HT-29 (cell line): ENCODE data around the gene TSPAN17. TPM values are rescaled to one million over a fixed set of nuclear protein-coding genes. Genes with fewer than 3 reads are reported as not detected.
"Not testable (repeated sequence)": the region's sequence is repeated elsewhere in the genome, so short reads cannot be mapped to it uniquely, and the experiment has no call there.

Experiments used
- DNase-seq: peaks from one replicate; pipeline ENCODE4 v3.0.0-alpha.2; 2015; ENCODE audit warnings: low spot score
- total RNA-seq: library from RNA; depleted of rRNA; stranded (reverse); fragments of >200 nt; shearing (Covaris generic); gene quantifications from 2 replicates; pipeline ENCODE4 v1.2.3, GENCODE V29; 2014; rRNA removed

The TSPAN17 gene, protein sequence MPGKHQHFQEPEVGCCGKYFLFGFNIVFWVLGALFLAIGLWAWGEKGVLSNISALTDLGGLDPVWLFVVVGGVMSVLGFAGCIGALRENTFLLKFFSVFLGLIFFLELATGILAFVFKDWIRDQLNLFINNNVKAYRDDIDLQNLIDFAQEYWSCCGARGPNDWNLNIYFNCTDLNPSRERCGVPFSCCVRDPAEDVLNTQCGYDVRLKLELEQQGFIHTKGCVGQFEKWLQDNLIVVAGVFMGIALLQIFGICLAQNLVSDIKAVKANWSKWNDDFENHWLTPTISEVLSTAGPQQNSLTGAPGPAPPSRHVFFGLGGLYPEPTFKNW
- 25.6 and 34.2 TPM in 2 replicates for total RNA-seq

DNA sequence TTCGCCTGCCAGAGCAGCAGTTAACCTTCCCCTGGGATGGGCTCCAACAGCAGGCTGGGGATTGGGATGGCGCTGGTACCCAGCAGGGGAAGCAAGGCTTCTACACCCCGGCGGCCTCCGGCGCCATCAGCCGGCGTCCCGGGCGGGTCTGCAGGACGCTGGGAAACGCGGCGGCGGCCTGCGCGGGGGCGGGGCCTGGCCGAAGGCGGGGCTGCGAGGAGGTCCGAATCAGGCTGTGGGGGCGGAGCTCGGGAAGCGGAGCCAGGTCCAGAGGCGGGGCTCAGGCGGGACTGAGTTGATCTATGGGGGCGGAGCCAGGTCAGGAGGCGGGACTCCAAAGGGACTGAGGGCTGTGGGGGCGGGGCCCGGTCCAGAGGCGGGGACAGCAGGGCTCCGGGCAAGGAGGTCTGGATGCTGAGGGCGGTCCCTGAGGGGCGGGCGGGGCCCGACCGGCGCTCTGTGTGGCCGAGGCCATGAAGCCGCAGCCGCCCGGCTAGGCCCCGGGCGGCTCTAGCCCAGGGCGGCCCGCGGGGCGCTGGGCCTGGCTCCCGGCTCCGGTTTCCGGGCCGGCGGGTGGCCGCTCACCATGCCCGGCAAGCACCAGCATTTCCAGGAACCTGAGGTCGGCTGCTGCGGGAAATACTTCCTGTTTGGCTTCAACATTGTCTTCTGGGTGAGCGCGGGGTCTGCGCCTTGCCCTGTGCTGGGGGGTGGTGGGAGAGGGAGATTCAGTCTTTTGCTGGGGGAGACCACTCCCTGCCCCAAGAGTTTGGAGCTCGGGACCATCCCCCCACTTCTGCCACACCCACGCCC is at the start of gene TSPAN17:
TSS of gene TSPAN17 (plus strand) at position 455 of the 813 bp plus-strand sequence. CDS start at position 587, 132 bp downstream.
- DNase-seq: peak; percentile 98

DNA sequence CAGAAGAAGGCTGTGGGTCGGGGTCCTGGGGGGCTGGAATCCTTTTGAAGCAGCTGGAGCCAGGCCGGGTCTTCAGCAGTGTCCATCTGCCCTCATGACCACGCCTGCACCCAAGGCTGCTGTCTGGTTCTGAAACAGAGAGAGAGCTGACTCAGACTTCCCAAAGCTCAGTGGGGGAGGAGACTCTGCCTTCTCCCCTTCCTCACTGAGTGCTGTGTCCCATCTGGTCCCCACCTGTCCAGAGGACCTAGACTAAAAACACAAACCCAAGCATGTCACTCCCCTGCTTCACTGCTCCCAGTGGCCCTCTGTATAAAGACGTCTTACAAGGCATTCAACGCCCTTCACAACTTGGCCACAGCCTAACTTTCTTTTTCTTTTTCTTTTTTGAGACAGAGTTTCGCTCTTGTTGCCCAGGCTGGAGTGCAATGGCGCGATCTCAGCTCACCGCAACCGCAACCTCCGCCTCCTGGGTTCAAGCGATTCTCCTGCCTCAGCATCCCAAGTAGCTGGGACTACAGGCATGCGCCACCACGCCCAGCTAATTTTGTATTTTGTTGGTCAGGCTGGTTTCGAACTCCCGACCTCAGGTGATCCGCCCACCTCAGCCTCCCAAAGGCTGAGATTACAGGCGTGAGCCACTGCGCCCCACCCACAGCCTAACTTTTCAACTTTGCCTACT is 47.4 kb upstream of the TSPAN17 start:
- DNase-seq: not testable (repeated sequence)

DNA sequence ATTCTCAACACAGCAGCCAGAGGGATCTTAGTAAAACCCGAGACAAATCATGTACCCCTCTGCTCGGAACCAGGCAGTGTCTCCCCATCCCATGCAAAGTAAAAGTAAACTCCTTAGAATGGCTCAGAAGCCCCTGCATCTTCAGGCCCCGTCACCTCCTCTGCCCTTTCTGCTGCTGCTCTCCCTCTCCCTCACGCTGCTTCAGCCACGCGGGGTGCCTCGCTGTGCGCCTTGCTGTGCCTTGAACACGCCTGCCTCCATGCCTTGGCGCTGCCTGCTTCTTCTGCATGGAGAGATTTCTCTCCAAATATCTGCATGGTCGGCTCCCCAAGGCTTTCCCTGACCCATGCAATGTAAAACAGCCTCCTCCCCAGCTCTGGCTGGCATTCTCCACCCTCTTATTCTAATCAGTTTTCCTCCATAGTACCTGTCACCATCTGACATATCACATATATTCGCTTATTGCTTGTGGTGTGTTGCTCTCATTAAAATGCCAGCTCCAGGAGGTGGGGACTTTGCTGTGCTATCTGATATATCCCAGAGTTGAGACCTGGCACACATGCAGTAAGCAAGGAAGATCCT is 45.3 kb upstream of the TSPAN17 start:
- no peak for DNase-seq

DNA sequence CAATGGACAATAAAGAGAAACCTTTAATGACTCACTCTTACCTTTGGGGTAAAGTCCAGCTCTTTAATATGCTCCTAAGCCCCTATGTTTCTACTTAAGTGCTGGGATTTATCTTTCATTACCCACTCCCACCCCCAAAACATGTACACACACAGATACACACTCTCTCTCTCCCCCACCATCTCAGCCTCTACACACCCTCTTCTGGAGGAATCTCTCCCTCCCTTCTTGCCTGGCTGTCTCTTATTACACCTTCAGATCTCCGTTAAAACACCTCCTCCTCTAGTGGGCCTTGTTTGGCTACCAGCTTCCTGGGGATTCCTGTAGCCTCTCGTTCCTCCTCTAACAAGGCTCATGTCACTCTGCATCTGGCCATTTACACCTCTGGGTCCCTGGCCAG is 44.2 kb upstream of the TSPAN17 start:
- no peak for DNase-seq

DNA sequence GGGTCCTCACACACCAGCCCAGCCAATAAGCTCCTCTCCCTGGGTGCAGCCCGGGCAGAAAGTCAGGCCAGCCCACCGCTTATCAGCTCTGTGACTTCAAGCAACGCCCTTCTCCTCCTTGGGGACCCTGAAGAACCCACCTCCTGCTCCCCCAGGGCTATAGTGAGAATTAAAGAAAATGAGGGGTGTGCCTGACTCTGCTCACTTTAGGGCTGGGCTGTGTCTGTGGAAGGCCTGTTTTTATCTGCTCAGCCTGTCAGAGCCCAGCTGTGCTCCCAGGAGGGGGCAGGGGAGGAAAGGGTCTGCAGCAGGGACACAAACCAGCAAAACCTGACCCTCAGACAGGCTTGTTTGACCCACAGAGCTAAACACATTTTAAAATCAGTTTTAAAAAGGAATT is 41.3 kb upstream of the TSPAN17 start:
- no peak for DNase-seq

DNA sequence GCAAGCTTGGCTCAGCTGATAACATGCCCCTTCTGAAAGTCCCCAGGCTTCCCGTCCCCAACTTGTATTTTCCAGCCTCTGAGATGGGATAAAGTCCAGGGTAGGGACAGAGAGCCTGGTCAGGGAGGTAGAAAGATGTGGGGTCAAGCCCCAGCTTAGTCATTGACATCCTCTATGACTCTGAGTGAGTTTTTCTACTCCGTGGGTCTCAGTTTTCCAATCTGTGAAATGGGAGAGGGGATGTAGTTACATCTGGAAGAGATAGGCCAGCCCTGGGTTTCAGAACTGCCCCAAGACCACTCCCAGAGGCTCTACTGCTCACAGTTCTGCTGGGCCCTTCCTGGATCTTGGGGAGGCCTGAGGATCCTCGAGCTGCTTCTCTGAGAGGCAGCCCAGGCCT is 40.4 kb upstream of the TSPAN17 start:
- no peak for DNase-seq

DNA sequence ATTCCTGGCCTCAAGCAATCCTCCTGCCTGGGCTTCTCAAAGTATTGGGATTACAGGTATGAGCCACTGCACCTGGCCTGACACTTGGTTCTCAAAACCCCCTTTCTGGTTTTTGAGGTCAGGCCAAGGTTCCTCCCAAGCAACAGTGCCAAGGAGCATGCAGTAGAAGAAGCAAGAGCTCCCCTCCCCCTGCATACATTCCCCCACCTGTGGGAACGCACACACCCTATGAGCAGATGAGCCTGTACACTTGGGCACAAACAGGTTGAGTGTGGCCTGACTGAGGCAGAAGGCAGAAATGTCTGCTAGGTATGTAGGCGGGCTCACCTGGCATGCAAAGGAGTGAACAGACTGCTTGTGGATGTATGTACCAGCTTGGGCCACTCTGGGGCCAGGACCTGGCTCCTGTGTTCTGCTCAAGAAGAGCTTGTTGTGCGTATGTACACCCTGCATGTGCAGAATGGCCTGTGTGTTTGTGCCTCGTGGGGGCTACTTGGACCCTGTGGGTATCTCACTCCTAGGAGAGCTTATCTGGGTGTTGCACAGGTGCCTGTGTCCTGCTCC is 39.1 kb upstream of the TSPAN17 start:
- no peak for DNase-seq

DNA sequence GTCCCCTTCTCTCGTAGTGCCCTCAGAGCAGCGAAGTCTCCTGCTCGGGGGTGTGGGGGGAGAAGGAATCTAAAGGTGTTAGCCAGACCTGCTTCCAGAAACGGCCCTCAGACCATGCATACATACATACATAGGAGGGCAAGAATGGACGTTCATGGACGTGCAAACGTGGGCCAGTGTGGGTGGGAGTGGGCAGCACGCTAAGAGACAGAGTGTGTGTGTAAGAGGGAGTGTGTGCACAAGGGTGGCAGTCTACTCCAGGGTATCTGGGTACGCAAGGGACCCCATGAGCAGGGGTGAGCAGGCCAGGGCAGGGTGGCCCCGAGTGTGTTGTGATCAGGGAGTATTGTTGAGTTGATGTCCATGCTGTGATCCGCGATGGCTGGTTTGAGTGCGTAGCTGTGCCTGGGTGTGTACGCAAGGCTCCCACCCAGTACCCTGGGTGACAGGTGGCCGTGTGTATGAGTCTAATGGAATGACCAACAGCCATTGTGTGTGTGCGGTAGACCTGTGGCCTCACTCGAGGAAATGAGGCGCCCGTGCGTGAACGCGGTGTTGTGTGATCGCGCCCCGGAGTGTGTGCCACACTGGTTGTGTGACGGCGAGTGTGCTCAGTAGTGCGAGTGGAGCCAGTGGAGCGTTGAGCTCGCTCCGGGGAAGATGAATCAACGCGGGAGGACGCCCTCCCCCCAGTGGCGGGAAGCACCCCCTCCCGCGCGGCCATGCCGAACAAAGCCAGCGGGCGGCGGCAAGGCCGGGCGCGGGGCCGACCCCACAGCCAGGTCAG is 38.2 kb upstream of the TSPAN17 start:
- no peak for DNase-seq

DNA sequence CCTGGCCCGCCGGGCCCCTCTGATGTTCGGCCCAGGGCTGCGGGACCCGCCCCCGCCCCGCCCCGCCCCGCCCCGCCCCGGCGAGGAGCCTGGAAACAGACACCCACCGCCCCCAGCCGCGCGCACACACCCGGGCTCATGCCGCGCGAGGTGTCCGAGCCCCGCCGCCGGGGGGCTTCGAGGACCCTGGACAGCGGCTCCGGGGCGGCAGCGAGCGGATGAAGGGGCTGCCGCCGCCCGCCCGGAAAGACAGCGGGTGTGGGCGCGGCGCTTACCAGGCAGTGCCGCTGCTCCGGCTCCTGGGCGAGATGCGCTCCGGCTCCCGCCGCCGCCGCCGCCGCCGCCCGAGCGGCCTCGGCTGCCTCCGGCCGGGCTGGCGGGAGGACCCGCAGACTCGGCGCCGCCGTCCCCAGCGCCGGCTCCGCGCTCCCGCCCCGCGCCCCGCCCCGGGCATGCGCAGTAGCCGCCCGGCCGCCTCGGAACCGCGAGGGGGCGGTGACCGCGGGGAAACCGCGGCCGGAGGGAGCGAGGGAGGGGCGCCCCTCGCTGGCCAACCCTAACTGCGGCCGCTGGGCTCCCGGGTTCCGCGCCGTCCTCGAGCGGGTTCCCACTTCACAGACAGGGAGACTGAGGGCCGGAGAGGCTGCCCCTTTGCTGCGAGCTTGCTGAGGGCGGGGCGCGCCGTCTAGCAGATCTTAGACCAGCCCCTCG is 37.4 kb upstream of the TSPAN17 start, which contains the start of gene GPRIN1:
TSS of gene GPRIN1 (minus strand) at position 433 of the 711 bp plus-strand sequence. CDS start 10,322 bp downstream, outside the sequence.
- peak; percentile 37 for DNase-seq

DNA sequence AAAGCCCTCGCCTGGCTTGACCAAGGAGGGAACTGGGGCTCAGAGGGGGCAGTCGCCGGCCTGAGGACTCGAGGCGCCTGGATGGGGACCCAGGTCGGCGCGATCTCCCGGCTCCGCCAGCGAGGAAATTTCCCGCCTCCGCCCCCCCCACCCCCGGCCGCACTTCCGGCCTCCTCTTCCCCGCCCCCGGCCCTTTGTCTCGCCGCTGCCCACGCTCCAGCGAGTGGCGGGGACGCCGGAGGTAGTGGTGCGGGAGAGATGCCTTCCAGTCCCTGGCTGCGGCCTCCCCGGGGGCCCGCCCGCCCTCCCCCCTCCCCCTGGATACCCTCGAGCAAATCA is 36.9 kb upstream of the TSPAN17 start:
- no peak for DNase-seq

DNA sequence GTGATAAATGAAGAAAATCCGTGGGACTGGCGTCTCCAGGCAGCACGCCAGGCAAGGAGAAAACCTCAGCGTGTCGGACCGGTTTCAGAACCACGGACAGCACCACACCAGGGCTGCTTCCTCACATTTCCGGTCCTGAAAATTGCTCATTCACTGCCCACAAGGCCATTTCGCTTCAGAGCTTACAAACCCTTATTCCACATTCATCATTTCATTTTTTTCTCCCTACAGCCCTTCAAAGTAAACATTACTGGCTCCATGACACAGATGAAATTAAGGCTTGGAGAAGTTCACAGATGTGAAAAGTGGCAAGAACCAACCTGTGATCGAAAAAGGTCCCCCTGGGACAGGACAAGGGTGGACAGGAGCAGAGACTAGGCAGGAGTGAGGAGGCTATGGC is 35.8 kb upstream of the TSPAN17 start:
- peak; percentile 82 for DNase-seq

DNA sequence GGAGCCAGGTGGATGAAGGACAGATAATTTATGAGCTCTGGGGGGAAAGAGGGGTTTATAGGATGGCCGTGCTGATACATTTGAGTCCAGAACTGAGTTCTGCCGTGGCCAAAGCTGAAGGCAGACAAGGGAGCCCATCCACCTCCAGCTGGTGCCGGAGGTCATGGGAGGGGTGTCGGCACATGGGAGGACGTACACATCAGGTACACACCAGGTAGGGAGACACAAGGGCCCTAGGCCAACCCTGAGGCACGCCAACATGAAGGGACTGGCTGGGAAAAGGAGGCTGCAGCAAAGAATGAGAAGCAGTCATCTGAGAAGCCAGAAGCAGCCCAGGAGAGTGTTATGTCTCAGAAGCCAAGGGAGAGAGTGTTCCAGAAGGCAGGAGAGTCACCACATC is 35.3 kb upstream of the TSPAN17 start:
- DNase-seq: no peak

DNA sequence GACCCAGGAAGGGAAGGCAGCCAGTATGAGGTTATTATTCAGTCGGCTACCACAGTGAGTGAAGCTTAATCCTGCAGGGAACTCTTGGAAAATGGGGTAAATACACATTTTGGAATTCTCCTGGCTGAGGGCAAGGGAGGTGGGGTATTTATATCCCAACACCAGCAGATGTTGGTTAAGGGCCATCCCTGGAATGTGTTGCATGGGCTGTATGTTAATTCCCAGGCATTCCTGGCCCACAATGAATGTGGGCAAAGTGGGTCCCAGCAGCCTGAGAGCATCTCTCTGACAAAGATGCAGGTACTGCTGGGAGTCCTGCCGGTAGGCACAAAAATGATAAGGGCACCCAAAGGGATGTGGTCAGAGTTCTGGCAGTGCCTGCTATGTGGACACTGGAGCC is 34.4 kb upstream of the TSPAN17 start:
- DNase-seq: no peak

DNA sequence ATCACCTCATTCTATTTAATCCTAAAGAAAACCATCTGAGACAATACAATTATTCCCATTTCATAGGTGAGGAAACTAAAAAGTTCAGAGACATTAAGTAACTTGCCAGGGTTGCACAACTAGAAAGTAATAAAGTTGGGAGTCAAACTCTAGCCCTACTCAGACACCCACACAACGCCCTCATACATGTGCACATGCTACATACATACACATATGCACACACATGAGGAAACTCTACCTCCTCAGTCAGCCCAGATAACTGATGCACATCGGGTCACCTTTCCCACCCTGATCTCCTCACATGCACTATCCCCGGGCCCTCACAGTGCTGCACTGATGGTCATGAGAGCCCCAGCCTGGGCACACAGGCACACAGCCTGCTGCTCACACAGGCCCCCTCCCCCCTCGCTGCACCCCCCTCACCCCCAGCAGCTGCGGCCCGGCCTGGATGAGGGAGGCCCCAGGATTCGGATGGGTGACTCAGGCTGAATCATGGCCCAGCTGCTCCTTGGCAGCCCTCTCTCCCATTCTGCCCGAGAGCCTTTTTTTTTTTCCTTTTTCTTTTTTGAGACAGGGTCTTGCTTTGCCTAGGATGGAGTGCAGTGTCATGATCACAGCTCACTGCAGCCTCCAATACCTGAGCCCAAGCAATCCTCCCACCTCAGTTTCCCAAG is 32.3 kb upstream of the TSPAN17 start:
- DNase-seq: no peak

DNA sequence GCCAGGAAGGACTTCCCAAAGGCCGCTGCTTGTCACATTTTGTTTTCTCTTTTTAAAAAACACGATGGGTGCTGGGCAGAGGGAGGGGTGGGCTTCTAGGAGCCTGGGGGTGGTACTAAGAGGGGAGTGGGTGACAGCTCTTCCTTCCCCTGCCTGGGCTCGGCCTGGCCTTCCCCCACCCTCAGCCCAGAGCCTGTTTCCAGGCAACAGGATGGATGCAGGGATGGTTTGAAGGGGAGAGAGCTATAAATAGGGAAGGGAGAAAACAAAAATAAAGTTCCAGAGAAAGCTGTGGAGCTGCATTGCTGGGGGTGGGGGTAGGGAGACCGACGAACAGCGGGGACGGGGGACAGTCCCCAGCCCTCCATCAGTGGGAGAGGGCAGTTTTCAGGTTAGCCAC is 30.8 kb upstream of the TSPAN17 start:
- DNase-seq: no peak

DNA sequence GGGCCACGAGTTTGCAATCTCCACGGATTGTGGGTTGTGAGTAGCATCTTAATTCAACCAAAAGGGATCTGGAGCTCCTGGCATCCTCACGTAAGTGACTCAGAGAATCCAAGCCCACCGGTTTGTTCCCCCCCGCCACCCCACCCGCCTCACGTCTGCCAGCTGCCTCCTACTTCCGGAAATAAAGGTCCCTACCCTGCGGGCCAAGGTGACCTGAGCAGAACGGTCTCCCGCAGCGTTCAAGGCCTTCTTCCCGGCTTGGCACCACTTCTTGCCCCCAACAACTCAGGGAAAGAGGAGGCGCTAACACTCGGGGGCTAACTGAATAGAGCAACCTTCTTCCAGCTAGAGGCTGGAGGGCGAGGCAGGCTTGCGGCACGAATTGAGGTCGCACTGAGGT is 28.5 kb upstream of the TSPAN17 start:
- no peak for DNase-seq

DNA sequence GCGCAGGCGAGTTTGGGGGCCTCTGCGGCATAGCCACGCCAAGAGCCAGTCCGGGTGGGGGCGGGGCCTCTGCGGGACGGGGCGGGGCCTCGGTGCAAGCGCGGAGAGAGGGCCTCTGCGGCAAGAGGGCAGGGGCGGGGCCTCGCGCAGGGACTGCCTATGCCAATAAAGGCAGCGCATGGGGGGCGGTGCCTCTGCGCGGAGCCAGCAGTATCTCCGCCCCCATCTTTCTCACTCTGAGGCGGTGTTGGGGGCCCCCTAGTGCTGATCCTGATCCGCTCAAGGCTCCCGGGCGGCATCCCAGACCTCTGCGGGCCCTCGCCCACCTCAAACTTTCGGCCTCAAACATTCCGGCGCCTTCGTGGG is 28.1 kb upstream of the TSPAN17 start:
- no peak for DNase-seq

DNA sequence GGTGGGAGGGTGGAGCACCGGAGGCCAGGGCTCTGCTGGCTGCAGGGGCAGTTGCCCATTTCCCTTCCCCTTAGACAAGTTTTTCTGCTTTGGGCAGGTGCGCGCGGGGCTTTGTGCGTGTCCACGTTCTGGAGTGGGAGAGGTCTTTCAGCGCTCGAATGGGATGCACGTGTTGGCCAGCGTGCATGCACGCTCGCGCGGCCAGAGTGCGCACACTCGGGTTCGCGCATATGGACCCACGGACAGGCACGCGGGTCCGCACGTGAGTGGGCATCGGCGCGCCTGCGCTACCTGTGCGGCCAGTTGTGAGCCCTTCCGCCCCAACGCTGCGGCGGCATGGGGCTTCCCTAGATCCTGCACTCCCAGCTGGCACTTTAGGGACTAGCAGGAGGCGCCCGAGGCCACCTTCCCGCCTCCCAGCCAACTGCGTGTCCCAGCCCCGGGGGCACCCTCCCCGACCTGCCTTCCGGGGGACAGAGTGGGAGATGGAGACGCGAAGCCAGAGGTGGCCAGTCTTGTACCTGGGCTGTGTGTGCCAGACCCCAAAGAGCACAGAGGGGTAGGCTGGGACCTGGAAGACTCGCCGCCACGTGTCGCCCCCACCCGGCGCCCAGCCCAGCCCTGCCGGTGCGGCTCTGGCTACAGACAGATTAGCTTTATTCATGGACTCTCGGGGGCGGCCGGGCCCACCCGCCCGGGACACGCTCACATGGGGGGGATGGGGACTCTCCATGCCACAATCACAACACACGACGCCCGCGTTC is 27.5 kb upstream of the TSPAN17 start:
- no peak for DNase-seq
